H1 (cell line): ENCODE data around the gene RNF111.

ENCODE experiments used
- CHD2 ChIP-seq: IDR thresholded peaks from 2 replicates; pipeline ENCODE4 v1.6.1; 2012; ENCODE audit warnings: low read length, improper control_type of control experiment
- HDAC6 ChIP-seq: IDR thresholded peaks from one replicate; pipeline ENCODE4 v1.7.1; 2012; ENCODE audit warnings: low read depth, mild to moderate bottlenecking, inconsistent platforms, low read length, moderate library complexity
- POLR2A ChIP-seq, 2 experiments: IDR thresholded peaks; 1 replicate in 1 of 2; 2 replicates in 1 of 2; pipeline ENCODE4 v1.6.1; 2011; ENCODE audit warnings: low read depth in 2 of 2, low read length in 2 of 2, mild to moderate bottlenecking in 2 of 2; ENCODE audit errors: control extremely low read depth in 1 of 2
- RNF2 ChIP-seq: fragments of 200-900, 300-1000 bp; sonication (generic); IDR thresholded peaks from 2 replicates; pipeline ENCODE4 v1.7.1; 2016; ENCODE audit warnings: borderline replicate concordance, low read depth, mild to moderate bottlenecking, antibody characterized with exemption, low read length; ENCODE audit not compliant: poor library complexity, severe bottlenecking; ENCODE audit errors: missing control alignments
- SRF ChIP-seq: IDR thresholded peaks from 2 replicates; pipeline ENCODE4 v1.6.1; 2011; ENCODE audit warnings: mild to moderate bottlenecking, low read depth, low read length, moderate library complexity
- TAF1 ChIP-seq: IDR thresholded peaks from 2 replicates; pipeline ENCODE4 v1.6.1; 2011; ENCODE audit warnings: mild to moderate bottlenecking, low read depth, low read length
- TF ChIP-seq, protein P1 (sequence below), 3 experiments: IDR thresholded peaks; 1 replicate in 2 of 3; 2 replicates in 1 of 3; pipeline versions ENCODE4 v1.5.1 to v1.6.1; 2011; ENCODE audit warnings: low read length in 3 of 3, mild to moderate bottlenecking in 3 of 3, inconsistent platforms in 2 of 3, low read depth in 1 of 3, moderate library complexity in 1 of 3; ENCODE audit not compliant: insufficient read depth in 1 of 3; ENCODE audit errors: control extremely low read depth in 1 of 3

DNA sequence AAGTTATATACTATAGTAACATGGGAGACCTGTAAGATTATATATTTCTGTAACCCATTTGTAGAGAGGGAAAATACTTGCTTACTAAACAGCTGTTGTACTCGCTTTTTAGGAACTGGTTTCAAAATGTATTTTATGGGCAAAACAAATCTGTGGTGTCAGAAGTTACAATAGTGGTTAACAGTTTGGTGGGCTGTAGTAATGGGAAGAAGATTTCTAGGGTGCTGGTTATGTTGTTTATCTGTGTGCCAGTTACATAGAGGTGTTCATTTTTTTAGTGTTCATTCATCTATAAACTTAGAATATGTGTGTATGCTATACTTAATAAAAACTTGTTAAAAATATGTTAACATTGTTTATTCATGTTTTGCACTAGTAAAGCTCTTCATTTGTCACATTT, 42.1 kb downstream of the RNF111 start:
- TF ChIP-seq SRF (no peak), CHD2 (no peak), POLR2A (IDR thresholded peaks at IDR 0.05; ENCODE audit: control extremely low read depth in 1 of 2, low read depth in 2 of 2, low read length in 2 of 2) (no peak), TAF1 (no peak), HDAC6 (no peak), RNF2 (no peak)
- TF ChIP-seq, protein P1, sequence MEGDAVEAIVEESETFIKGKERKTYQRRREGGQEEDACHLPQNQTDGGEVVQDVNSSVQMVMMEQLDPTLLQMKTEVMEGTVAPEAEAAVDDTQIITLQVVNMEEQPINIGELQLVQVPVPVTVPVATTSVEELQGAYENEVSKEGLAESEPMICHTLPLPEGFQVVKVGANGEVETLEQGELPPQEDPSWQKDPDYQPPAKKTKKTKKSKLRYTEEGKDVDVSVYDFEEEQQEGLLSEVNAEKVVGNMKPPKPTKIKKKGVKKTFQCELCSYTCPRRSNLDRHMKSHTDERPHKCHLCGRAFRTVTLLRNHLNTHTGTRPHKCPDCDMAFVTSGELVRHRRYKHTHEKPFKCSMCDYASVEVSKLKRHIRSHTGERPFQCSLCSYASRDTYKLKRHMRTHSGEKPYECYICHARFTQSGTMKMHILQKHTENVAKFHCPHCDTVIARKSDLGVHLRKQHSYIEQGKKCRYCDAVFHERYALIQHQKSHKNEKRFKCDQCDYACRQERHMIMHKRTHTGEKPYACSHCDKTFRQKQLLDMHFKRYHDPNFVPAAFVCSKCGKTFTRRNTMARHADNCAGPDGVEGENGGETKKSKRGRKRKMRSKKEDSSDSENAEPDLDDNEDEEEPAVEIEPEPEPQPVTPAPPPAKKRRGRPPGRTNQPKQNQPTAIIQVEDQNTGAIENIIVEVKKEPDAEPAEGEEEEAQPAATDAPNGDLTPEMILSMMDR (IDR thresholded peaks at IDR 0.05; ENCODE audit: control extremely low read depth in 1 of 3, insufficient read depth in 1 of 3, low read depth in 1 of 3, low read length in 3 of 3) = no peak
